Gastrocnemius medialis (tissue), 4 donors: ENCODE data around the gene ITPR1.

ENCODE experiments used
- CTCF ChIP-seq, 5 experiments: fragments of 450-650 bp in 3 of 5; fragments of 200-600 bp in 2 of 5; sonication (generic) in 2 of 5; IDR thresholded peaks in 4 of 5; conservative IDR thresholded peaks in 1 of 5; 1 replicate in 4 of 5; 2 replicates in 1 of 5; pipeline ENCODE4 v1.5.1; 2016 to 2019; ENCODE audit warnings: antibody characterized with exemption in 5 of 5, mild to moderate bottlenecking in 3 of 5, moderate library complexity in 3 of 5
- POLR2A ChIP-seq, 2 donors: fragments of 450-650 bp; IDR thresholded peaks; one replicate each; pipeline ENCODE4 v1.6.1; 2017; ENCODE audit warnings: antibody characterized with exemption in 2 of 2, mild to moderate bottlenecking in 2 of 2, moderate library complexity in 2 of 2

DNA sequence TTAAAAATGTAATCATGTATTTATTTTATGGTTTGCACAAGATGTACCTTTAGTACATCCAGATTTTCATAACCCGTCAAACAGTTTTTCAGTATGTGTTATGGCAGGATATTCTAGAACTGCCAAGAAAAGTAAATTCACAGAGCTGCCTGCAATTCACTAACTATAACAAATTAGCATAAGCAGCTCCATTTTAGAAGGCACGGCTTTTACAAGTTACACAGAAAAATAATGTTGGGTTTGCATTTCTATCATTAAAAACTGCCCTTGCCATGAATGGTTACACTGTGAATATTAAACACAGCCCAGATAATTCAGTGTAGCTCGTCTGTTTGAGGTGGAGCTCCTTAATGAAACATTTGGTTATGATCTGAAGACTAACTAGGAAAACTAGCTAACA, 391.7 kb downstream of the ITPR1 start:
- TF ChIP-seq CTCF (IDR thresholded peaks at IDR 0.05 in 4 of 5, conservative IDR thresholded peaks at IDR 0.05 in 1 of 5) (no peak), POLR2A (IDR thresholded peaks at IDR 0.05) (no peak)
